Fibroblast of mammary gland (primary cell): ENCODE measurements around the gene PGAP2.

Experiments used
- DNase-seq: peaks from one replicate; pipeline ENCODE4 v3.0.0-alpha.2; 2010; ENCODE audit warnings: low read depth
- H3K4me3 ChIP-seq: 2 replicates; pipeline ENCODE4 v1.5.1; 2011; ENCODE audit warnings: low read depth, mild to moderate bottlenecking, low read length, moderate library complexity; ENCODE audit not compliant: control insufficient read depth
- CTCF ChIP-seq: conservative IDR thresholded peaks from 2 replicates; pipeline ENCODE4 v1.5.1; 2011; ENCODE audit warnings: low read depth, low read length, inconsistent platforms; ENCODE audit not compliant: control insufficient read depth, insufficient read depth

PGAP2 gene

GRCh38 chr11:3843326-3843725, 35.0 kb downstream of the PGAP2 start:
- no peak for DNase-seq
- no peak for TF ChIP-seq CTCF

GRCh38 chr11:3845246-3845645, 36.9 kb downstream of the PGAP2 start:
- no peak for TF ChIP-seq CTCF
- DNase-seq: no peak
- H3K4me3 ChIP-seq: no peak overlapping the region

More at GRCh38 chr11:3843326-3843725, 35.0 kb downstream of the PGAP2 start:
- no peak overlapping the region for H3K4me3 ChIP-seq

GRCh38 chr11:3845670-3846069, 37.3 kb downstream of the PGAP2 start:
- no peak for TF ChIP-seq CTCF
- no peak overlapping the region for H3K4me3 ChIP-seq
- no peak for DNase-seq

GRCh38 chr11:3849297-3849874, 41.0 kb downstream of the PGAP2 start:
- no peak overlapping the region for H3K4me3 ChIP-seq
- TF ChIP-seq CTCF: peak; percentile 80
- DNase-seq: peak; percentile 52

GRCh38 chr11:3853545-3853842, 45.1 kb downstream of the PGAP2 start:
- DNase-seq: no peak
- no peak for TF ChIP-seq CTCF
- H3K4me3 ChIP-seq: no peak overlapping the region

GRCh38 chr11:3853899-3854659, 45.7 kb downstream of the PGAP2 start:
- no peak overlapping the region for H3K4me3 ChIP-seq
- no peak for DNase-seq
- no peak for TF ChIP-seq CTCF

GRCh38 chr11:3854660-3854976, 46.3 kb downstream of the PGAP2 start:
- H3K4me3 ChIP-seq: no peak overlapping the region
- no peak for TF ChIP-seq CTCF
- DNase-seq: no peak
